Psoas muscle (tissue), 8 donors: ENCODE measurements around the gene PRDM8. TPM values are rescaled to one million over a fixed set of nuclear protein-coding genes. Genes with fewer than 3 reads are reported as not detected.

ENCODE experiments used
- ATAC-seq, 4 donors: fragments of 200-7000 bp; cut with Tn5 transposase; one replicate each; pipeline ENCODE4 v1.9.1; 2020; ENCODE audit warnings: moderate library complexity in 3 of 4, mild to moderate bottlenecking in 2 of 4
- DNase-seq, 2 donors: peaks; one replicate each; pipeline ENCODE4 v3.0.0-alpha.2; 2020
- H3K27ac ChIP-seq: fragments of 200-600 bp; one replicate; pipeline ENCODE4 v1.8.0; 2022
- H3K27me3 ChIP-seq, 3 donors: fragments of 200-600 bp in 1 of 3; one replicate each; pipeline versions ENCODE4 v1.6.1 to v1.8.0; 2013 to 2022; ENCODE audit warnings: low read length in 2 of 3, mild to moderate bottlenecking in 2 of 3, moderate library complexity in 1 of 3; ENCODE audit not compliant: insufficient read depth in 3 of 3
- H3K36me3 ChIP-seq, 2 donors: fragments of 200-600 bp in 1 of 2; one replicate each; pipeline versions ENCODE4 v1.6.1 to v1.8.0; 2013 to 2022; ENCODE audit warnings: low read depth in 1 of 2, mild to moderate bottlenecking in 1 of 2, moderate library complexity in 1 of 2; ENCODE audit not compliant: insufficient read depth in 1 of 2
- H3K4me1 ChIP-seq: fragments of 200-600 bp; one replicate; pipeline ENCODE4 v1.8.0; 2022
- H3K4me3 ChIP-seq: fragments of 200-600 bp; one replicate; pipeline ENCODE4 v1.8.0; 2022; ENCODE audit warnings: mild to moderate bottlenecking
- H3K9me3 ChIP-seq: fragments of 200-600 bp; one replicate; pipeline ENCODE4 v1.8.0; 2022
- WGBS, 3 donors: extraction: QIAGEN DNeasy Blood & Tissue Kit; methylation state at CpG; one replicate each; pipeline versions ENCODE4 v1.1.6 to v1.1.7; 2013; 5-methylcytosine and 5-hydroxymethylcytosine counted together
- intact Hi-C, 2 donors: fragments of 100-400 bp; cut with DNase I; formaldehyde crosslinking; loops; one replicate each; pipeline versions ENCODE4 v1.11.0 to v1.14.2; 2022
- polyA plus RNA-seq, 3 donors: library from polyadenylated mRNA; stranded (reverse); fragments of 200-250 nt; gene quantifications; one replicate each; pipeline ENCODE4 v1.2.3, GENCODE V29; 2013
- total RNA-seq, 4 donors: library from RNA; stranded (reverse); fragmentation: NEBNext Ultra II Directional in 2 of 4; extraction: Animal tissue kit (Norgen Biotek cat#: 25700) in 2 of 4; gene quantifications; one replicate each; pipeline versions ENCODE4 v1.2.1 to v1.2.4, GENCODE V29; 2021 to 2023
- TF ChIP-seq, protein P1 (sequence below): fragments of 200-600 bp; IDR thresholded peaks from one replicate; pipeline ENCODE4 v1.8.0; 2022; ENCODE audit warnings: antibody characterized with exemption
- donor health status: healthy with polysubstance abuse.
- donor health status: DM: no; HTN: no; CAD: no; lungs with moderate emphysema.
- donor health status: Bipolar disorder and iron deficiency.
- donor health status: healthy.
- donor health status: DM: yes; HTN: yes; CAD: no.
- donor health status: DM: no; HTN: no; CAD: no.
- donor health status: DM: no; HTN: no; CAD: no.
- donor health status: DM: yes; HTN: yes; CAD: no.

Gene PRDM8
- total and polyA plus RNA-seq, 7 donors = 0.28 to 1.8 (median 0.63) TPM

DNA sequence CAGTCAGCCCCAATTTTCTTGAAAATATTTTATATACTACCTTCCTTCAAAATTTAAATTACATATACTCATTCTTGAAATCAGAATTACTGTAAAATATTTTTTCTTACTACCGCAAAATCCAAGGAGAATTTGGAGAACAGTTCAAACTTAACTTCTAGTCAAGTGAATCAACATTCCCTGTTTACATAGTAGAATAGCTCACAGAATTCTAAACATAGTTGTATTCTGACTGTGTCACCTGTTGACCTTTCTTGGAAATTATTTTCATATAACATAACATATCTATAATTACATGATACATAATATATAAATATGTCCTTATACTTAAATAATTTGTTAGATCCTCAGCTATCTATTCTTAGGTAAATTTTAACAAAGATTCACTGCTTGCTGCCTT lies 38.1 kb downstream of the PRDM8 start:
- Histone ChIP-seq H3K27ac (no peak overlapping the region), H3K4me1 (no peaks in the 10 kb centered on the region), H3K36me3 (no peaks in the 10 kb centered on the region), H3K27me3 (peaks cover 0 to 3% (median 0%) of the 10 kb centered on the region in 3 donors), H3K4me3 (no peak overlapping the region), H3K9me3 (no peaks in the 10 kb centered on the region)
- DNase-seq = no peak
- WGBS, 3 donors = 94 to 100% (median 96%) methylated on average over 1 of the region's 1 CpG
- ATAC-seq = no peak
- TF ChIP-seq, protein P1, sequence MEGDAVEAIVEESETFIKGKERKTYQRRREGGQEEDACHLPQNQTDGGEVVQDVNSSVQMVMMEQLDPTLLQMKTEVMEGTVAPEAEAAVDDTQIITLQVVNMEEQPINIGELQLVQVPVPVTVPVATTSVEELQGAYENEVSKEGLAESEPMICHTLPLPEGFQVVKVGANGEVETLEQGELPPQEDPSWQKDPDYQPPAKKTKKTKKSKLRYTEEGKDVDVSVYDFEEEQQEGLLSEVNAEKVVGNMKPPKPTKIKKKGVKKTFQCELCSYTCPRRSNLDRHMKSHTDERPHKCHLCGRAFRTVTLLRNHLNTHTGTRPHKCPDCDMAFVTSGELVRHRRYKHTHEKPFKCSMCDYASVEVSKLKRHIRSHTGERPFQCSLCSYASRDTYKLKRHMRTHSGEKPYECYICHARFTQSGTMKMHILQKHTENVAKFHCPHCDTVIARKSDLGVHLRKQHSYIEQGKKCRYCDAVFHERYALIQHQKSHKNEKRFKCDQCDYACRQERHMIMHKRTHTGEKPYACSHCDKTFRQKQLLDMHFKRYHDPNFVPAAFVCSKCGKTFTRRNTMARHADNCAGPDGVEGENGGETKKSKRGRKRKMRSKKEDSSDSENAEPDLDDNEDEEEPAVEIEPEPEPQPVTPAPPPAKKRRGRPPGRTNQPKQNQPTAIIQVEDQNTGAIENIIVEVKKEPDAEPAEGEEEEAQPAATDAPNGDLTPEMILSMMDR = no peak
- intact Hi-C loops = no loop called here

GRCh38 chr4:80237992-80238391 lies 40.7 kb downstream of the PRDM8 start:
- 80 to 85% (median 82%) methylated on average over 6 of the region's 6 CpGs for WGBS, 3 donors
- no peak for ATAC-seq
- H3K4me3 ChIP-seq = no peak overlapping the region

GRCh38 chr4:80239480-80240150 lies 42.3 kb downstream of the PRDM8 start:
- Histone ChIP-seq H3K4me1 (no peaks in the 10 kb centered on the region), H3K36me3 (no peaks in the 10 kb centered on the region), H3K27me3 (peaks cover 0 to 8% (median 0%) of the 10 kb centered on the region in 3 donors), H3K27ac (no peak overlapping the region), H3K9me3 (no peaks in the 10 kb centered on the region), H3K4me3 (no peak overlapping the region)
- DNase-seq = no peak
- ATAC-seq = no peak
- intact Hi-C loops = no loop called here
- WGBS, 3 donors = 76 to 83% (median 79%) methylated on average over 3 of the region's 3 CpGs
- TF ChIP-seq, protein P1 = no peak

More at GRCh38 chr4:80237992-80238391, 40.7 kb downstream of the PRDM8 start:
- TF ChIP-seq, protein P1 = no peak
- Histone ChIP-seq H3K9me3 (no peaks in the 10 kb centered on the region), H3K36me3 (no peaks in the 10 kb centered on the region), H3K27ac (no peak overlapping the region), H3K4me1 (no peaks in the 10 kb centered on the region), H3K27me3 (no peaks in the 10 kb centered on the region)
- DNase-seq = no peak
- intact Hi-C loops = no loop called here

- Histone ChIP-seq H3K36me3 (no peaks in the 10 kb centered on the region), H3K27me3 (peaks cover 0 to 8% (median 0%) of the 10 kb centered on the region in 3 donors), H3K9me3 (no peaks in the 10 kb centered on the region), H3K4me1 (no peaks in the 10 kb centered on the region), H3K27ac (no peak overlapping the region), H3K4me3 (no peak overlapping the region)
- intact Hi-C loops = no loop called here
- ATAC-seq = no peak
- TF ChIP-seq, protein P1 = no peak
- DNase-seq = no peak
Measured at GRCh38 chr4:80240976-80241375, 43.7 kb downstream of the PRDM8 start.
